Keratinocyte (primary cell): Measurements from ENCODE around the gene SH3RF1. TPM values are rescaled to one million over a fixed set of nuclear protein-coding genes. Genes with fewer than 3 reads are reported as not detected.

Source experiments
- DNase-seq: peaks from one replicate; pipeline ENCODE4 v3.0.0-alpha.2; 2011; ENCODE audit warnings: low read depth, missing footprints, low spot score
- FAIRE-seq: peaks from 2 replicates; lab custom pipeline; 2011; peaks lifted over from hg19 to GRCh38; lab: Jason Lieb, UNC
- H2AFZ ChIP-seq: 2 replicates; pipeline ENCODE4 v1.6.0; 2012; ENCODE audit warnings: low read length, control low read depth, inconsistent platforms; ENCODE audit not compliant: control insufficient read depth
- H3K27ac ChIP-seq: 2 replicates; pipeline ENCODE4 v1.5.1; 2011; ENCODE audit warnings: low read length; ENCODE audit not compliant: control insufficient read depth, insufficient read depth
- H3K27me3 ChIP-seq: 3 replicates; pipeline ENCODE4 v1.6.0; 2011; ENCODE audit warnings: low read length; ENCODE audit not compliant: control insufficient read depth, insufficient read depth; ENCODE audit errors: extremely low read depth
- H3K36me3 ChIP-seq, 2 experiments: 2 replicates in 1 of 2; 3 replicates in 1 of 2; pipeline ENCODE4 v1.5.1; 2011; ENCODE audit warnings: low read length in 2 of 2, mild to moderate bottlenecking in 1 of 2; ENCODE audit not compliant: control insufficient read depth in 2 of 2, insufficient read depth in 2 of 2; ENCODE audit errors: extremely low read depth in 1 of 2
- H3K4me1 ChIP-seq: 3 replicates; pipeline ENCODE4 v1.5.1; 2011; ENCODE audit warnings: low read length; ENCODE audit not compliant: control insufficient read depth, insufficient read depth; ENCODE audit errors: extremely low read depth
- H3K4me2 ChIP-seq: 3 replicates; pipeline ENCODE4 v1.6.0; 2011; ENCODE audit warnings: low read depth, low read length; ENCODE audit not compliant: control insufficient read depth, insufficient read depth; ENCODE audit errors: extremely low read depth
- H3K4me3 ChIP-seq, 3 experiments: fragments of 200-600 bp in 1 of 3; sonication (generic) in 1 of 3; 2 replicates in 2 of 3; 3 replicates in 1 of 3; pipeline ENCODE4 v1.5.1; 2011 to 2016; ENCODE audit warnings: low read length in 3 of 3, mild to moderate bottlenecking in 3 of 3, control low read depth in 2 of 3, inconsistent platforms in 1 of 3, low read depth in 1 of 3, mixed read lengths in 1 of 3, mixed run types in 1 of 3, moderate library complexity in 1 of 3; ENCODE audit not compliant: control insufficient read depth in 2 of 3, insufficient read depth in 2 of 3; ENCODE audit errors: extremely low read depth in 1 of 3
- H3K79me2 ChIP-seq: 2 replicates; pipeline ENCODE4 v1.6.0; 2012; ENCODE audit warnings: low read length; ENCODE audit not compliant: control insufficient read depth, insufficient read depth
- H3K9ac ChIP-seq: 3 replicates; pipeline ENCODE4 v1.6.0; 2011; ENCODE audit warnings: low read length; ENCODE audit not compliant: control insufficient read depth, insufficient read depth; ENCODE audit errors: extremely low read depth
- H3K9me1 ChIP-seq: 3 replicates; pipeline ENCODE4 v1.6.0; 2011; ENCODE audit warnings: low read length; ENCODE audit not compliant: control insufficient read depth, insufficient read depth; ENCODE audit errors: extremely low read depth
- H3K9me3 ChIP-seq: 2 replicates; pipeline ENCODE4 v1.5.1; 2012; ENCODE audit warnings: low read depth, low read length; ENCODE audit not compliant: control insufficient read depth
- H4K20me1 ChIP-seq: 3 replicates; pipeline ENCODE4 v1.6.0; 2011; ENCODE audit warnings: low read length; ENCODE audit not compliant: control insufficient read depth, insufficient read depth; ENCODE audit errors: extremely low read depth
- EZH2 ChIP-seq: IDR thresholded peaks from one replicate; pipeline ENCODE4 v1.6.1; 2012; ENCODE audit warnings: inconsistent platforms, mild to moderate bottlenecking, low read length, moderate library complexity
- dilution Hi-C: fragments of 300-500 bp; cut with MboI; formaldehyde crosslinking; loops from one replicate; pipeline ENCODE4 v1.7.0; 2020; ENCODE audit warnings: low sequenced_read_pairs; ENCODE audit not compliant: extremely low pct_ligation_motif_present
- polyA plus RNA-seq, 5 experiments: library from polyadenylated mRNA; depleted of rRNA in 3 of 5; stranded (reverse) in 3 of 5; stranded (forward) in 1 of 5; unstranded in 1 of 5; fragments of >200 nt; gene quantifications; 1 replicate in 1 of 5; 2 replicates in 3 of 5; 3 replicates in 1 of 5; pipeline versions ENCODE4 v1.2.1 to v1.2.3, GENCODE V29; 2011 to 2012; ENCODE audit warnings: missing spikeins in 2 of 5, low read depth in 1 of 5, low replicate concordance in 1 of 5
- TF ChIP-seq, protein P1 (sequence below), 3 experiments: IDR thresholded peaks in 1 of 3; conservative IDR thresholded peaks in 1 of 3; optimal IDR thresholded peaks in 1 of 3; 2 replicates in 2 of 3; 3 replicates in 1 of 3; pipeline versions ENCODE3 to v1.5.1; 2011; ENCODE audit warnings: low read length in 3 of 3, mild to moderate bottlenecking in 3 of 3, moderate library complexity in 2 of 3, control low read depth in 1 of 3, inconsistent platforms in 1 of 3; ENCODE audit not compliant: insufficient read depth in 2 of 3; ENCODE audit errors: extremely low read depth in 1 of 3

Gene SH3RF1
- polyA plus RNA-seq, 1 donor (not counting 4 experiments of a cell fraction or from before 2014, with no cell fraction given) = 9.5 TPM

DNA sequence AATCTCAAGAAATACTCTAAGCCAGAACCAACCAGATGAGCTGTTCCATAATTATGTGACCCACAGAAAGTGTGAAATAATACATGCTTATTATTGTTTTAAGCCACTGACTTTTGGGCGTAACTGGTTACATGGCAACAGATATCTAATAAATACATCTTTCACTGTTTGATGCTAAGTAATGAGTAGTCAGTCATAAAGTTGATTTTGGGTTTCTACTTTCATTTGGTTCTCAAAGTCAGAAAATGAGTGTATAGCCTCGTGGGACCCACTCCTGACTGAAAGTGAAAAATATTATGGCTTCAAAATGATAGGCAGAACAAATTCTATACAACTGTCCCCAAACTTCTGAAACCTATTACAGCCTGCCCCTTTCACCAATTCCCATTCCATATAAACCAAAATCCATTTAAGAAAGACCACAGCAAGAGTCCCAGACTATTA lies 172.7 kb downstream of the SH3RF1 start:
- H3K4me2 ChIP-seq = no peak overlapping the region
- TF ChIP-seq EZH2 = no peak
- dilution Hi-C loops = no loop called here
- no peak for DNase-seq
- no peaks in the 10 kb centered on the region for H3K27me3 ChIP-seq
- H2AFZ ChIP-seq = no peak overlapping the region
- H3K27ac ChIP-seq = no peak overlapping the region
- H4K20me1 ChIP-seq = no peaks in the 10 kb centered on the region
- no peaks in the 10 kb centered on the region for H3K9me3 ChIP-seq
- no peaks in the 10 kb centered on the region for H3K79me2 ChIP-seq
- peaks cover 10 to 22% of the 10 kb centered on the region in 2 experiments for H3K36me3 ChIP-seq
- H3K4me3 ChIP-seq = no peak overlapping the region
- H3K4me1 ChIP-seq = no peaks in the 10 kb centered on the region
- H3K9me1 ChIP-seq = no peaks in the 10 kb centered on the region
- no peak overlapping the region for H3K9ac ChIP-seq
- FAIRE-seq = no peak

- DNase-seq (no peak), FAIRE-seq (no peak)
- Histone ChIP-seq H3K79me2 (no peaks in the 10 kb centered on the region), H3K27me3 (no peaks in the 10 kb centered on the region), H3K4me1 (no peaks in the 10 kb centered on the region), H3K27ac (no peak overlapping the region), H2AFZ (no peak overlapping the region), H3K9ac (no peak overlapping the region), H3K9me1 (no peaks in the 10 kb centered on the region), H3K4me3 (no peak overlapping the region), H4K20me1 (no peaks in the 10 kb centered on the region), H3K4me2 (no peak overlapping the region), H3K36me3 (peaks cover 12 to 26% of the 10 kb centered on the region in 2 experiments), H3K9me3 (peaks cover 2% of the 10 kb centered on the region)
- no peak for TF ChIP-seq EZH2
- TF ChIP-seq, protein P1, sequence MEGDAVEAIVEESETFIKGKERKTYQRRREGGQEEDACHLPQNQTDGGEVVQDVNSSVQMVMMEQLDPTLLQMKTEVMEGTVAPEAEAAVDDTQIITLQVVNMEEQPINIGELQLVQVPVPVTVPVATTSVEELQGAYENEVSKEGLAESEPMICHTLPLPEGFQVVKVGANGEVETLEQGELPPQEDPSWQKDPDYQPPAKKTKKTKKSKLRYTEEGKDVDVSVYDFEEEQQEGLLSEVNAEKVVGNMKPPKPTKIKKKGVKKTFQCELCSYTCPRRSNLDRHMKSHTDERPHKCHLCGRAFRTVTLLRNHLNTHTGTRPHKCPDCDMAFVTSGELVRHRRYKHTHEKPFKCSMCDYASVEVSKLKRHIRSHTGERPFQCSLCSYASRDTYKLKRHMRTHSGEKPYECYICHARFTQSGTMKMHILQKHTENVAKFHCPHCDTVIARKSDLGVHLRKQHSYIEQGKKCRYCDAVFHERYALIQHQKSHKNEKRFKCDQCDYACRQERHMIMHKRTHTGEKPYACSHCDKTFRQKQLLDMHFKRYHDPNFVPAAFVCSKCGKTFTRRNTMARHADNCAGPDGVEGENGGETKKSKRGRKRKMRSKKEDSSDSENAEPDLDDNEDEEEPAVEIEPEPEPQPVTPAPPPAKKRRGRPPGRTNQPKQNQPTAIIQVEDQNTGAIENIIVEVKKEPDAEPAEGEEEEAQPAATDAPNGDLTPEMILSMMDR (optimal IDR thresholded peaks at IDR 0.05 in 1 of 3, IDR thresholded peaks at IDR 0.05 in 1 of 3, conservative IDR thresholded peaks at IDR 0.05 in 1 of 3; ENCODE audit: extremely low read depth in 1 of 3, insufficient read depth in 2 of 3, low read length in 3 of 3) = no peak
- dilution Hi-C loops = no loop called here
Observed at GRCh38 chr4:169096221-169096620, 174.5 kb downstream of the SH3RF1 start.

GRCh38 chr4:169094656-169095231 lies 176.0 kb downstream of the SH3RF1 start:
- no peaks in the 10 kb centered on the region for H4K20me1 ChIP-seq
- H3K4me2 ChIP-seq = no peak overlapping the region
- H3K4me3 ChIP-seq = no peak overlapping the region
- FAIRE-seq = no peak
- H3K79me2 ChIP-seq = no peaks in the 10 kb centered on the region
- peaks cover 2% of the 10 kb centered on the region for H3K9me3 ChIP-seq
- no peaks in the 10 kb centered on the region for H3K27me3 ChIP-seq
- dilution Hi-C loops = no loop called here
- no peaks in the 10 kb centered on the region for H3K4me1 ChIP-seq
- no peak overlapping the region for H3K9ac ChIP-seq
- no peak for TF ChIP-seq EZH2
- TF ChIP-seq, protein P1 (optimal IDR thresholded peaks at IDR 0.05 in 1 of 3, IDR thresholded peaks at IDR 0.05 in 1 of 3, conservative IDR thresholded peaks at IDR 0.05 in 1 of 3; ENCODE audit: extremely low read depth in 1 of 3, insufficient read depth in 2 of 3, low read length in 3 of 3) = no peak
- H3K36me3 ChIP-seq = peaks cover 10 to 22% of the 10 kb centered on the region in 2 experiments
- DNase-seq = no peak
- no peak overlapping the region for H3K27ac ChIP-seq
- H3K9me1 ChIP-seq = no peaks in the 10 kb centered on the region
- no peak overlapping the region for H2AFZ ChIP-seq
